Stimulated activated CD8-positive, alpha-beta memory T cell treated with anti-CD3 and anti-CD28 coated beads, Interleukin-12 subunit alpha, Interleukin-12 subunit beta, amount 100 ng/mL, for 1 hour (primary cell): ENCODE results near the gene TXNRD3.

Source experiments
- DNase-seq: peaks from one replicate; pipeline ENCODE4 v3.0.0-alpha.2; 2020; ENCODE audit warnings: low read depth

Gene TXNRD3

DNA sequence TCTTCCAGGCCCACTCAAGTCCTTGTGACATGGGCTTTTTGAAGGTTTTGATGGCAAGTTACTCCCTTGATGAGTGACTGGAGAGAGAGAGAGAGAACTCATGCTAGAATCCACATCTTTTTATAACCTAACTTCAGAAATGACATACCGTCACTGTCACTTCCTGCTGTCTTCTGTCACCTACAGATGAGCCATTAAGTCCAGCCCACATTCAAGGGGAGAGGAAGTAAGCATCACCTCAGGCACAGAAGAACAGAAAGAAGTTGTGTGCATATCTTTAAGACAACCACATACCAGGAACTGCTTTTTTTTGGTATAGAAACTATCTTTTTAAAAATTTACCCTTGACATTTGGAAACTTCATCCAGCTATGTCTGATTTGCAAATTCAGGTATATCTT lies 16.6 kb upstream of the TXNRD3 start:
- DNase-seq: no peak

DNA sequence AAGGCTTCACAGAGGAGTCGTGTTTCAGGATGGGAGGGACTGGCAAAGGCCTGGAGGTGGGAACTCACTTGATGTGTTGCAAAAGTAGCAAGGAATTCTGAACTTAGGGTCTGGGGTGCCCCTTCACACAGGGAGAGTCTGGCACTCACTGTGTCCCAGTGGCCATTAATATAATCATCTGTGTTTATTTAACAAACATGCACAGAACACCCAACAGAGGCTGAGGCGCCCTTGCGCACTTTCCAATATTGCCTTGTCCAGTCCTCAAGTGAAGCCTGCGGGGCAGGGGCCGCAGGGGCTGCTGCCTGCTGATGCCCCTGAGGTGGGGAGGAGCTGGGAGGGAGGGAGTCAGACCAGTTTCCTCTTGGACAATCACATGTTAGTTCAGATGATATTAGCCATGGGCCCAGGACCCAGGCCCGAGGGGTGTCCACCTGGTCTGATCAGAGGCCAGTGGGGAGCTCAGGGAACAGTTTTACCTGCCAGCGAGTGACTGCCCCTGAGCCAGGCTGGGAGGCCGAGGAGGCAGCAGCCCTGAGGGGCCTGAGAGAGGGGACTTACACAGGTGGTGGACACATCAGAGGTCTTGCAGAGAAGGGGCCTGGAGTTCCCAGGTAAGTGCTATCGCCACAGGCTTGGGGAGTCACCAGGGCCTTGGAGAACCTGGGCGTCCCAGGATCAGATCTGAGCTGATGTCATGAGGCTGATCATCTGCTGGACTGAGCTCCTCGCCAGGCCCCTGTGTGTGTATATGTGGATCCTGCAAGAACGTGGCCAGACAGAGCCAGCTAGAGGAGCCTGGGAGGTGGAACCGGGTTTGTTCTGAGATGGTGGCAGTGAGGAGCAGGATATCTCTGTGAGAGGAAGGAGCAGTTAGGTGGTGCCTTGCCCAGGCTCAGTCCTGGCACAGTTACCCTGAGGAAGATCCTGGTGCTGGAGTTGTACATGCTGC lies 13.8 kb upstream of the TXNRD3 start:
- no peak for DNase-seq

DNA sequence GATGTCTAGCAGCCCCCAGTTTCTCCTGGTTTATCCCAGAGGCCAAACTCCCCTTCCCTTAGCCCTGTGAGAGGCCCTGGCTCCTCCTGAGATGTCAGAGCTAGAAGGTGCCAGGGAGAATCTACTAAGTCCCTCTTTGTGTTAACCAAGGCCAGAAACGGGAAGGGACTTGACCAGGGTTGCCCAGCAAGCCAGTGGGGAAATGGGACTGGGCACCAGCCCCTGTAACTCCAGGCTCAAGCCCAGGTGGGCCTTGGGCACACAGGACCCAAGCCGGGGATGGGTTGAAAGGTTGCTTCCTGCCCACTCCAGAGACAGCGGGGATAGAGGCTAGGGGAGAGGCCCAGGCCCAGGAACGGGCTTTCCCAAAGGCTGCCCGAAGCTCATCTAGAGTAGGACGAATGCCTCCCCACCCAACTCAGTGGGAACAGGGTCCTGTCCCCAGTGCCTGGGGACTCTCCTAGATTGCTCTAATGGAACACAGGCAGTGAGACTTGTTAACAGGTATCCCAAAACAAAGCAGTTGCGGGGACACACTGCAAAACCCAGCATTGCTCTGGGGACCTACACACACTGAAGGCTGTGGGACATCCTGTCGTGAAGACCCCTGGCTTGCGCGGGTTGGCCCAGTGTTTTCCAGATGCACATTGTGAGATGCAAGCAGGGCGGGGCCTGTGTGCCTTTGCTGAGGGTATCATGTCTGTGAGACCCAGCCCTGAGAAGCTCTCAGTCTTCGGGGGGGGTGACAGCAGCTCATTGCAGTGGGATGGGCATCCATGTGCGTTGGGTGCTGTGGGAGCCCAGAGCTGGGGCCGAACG lies 12.9 kb upstream of the TXNRD3 start:
- no peak for DNase-seq

DNA sequence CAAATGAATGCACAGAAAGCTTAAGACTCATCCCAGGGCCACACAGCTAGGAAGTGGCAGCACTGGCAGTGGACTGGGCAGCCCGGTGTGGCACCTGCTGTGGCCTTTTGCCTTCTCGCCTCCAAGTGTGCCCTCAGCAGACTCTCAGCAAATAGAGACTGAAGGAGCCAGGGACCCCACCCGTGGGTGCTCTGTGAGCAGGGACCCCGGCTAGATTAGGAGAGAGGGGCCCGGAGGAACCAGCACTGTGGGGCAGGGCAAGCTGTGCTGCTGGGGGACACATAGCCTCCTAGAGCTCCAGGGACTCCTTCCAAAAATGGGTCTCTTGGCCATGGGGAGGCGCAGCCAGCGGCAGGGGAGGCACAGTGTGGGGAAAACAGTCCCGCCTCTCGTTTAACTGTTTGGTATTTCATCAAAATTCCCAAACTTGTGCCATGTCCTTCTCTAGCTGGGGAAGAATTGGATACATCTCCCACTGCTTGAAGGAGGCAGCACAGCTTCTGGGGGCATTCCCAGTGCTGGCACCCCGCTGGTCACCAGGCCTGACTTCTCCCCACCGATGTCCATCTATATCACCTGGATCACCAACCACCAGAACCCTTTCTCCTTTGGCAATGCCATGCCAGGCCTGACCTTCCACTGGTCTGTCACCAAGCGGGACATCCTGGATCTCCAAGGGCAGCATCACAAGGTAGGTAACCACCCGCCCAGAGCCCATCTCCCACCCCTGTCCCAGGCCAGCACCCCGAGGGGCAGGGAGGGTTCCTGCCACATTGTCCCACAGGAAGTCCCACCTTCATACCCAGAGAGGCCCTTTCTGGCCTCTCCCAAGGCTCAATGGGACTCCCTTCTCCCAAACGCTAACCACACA lies 12.0 kb upstream of the TXNRD3 start:
- no peak for DNase-seq

DNA sequence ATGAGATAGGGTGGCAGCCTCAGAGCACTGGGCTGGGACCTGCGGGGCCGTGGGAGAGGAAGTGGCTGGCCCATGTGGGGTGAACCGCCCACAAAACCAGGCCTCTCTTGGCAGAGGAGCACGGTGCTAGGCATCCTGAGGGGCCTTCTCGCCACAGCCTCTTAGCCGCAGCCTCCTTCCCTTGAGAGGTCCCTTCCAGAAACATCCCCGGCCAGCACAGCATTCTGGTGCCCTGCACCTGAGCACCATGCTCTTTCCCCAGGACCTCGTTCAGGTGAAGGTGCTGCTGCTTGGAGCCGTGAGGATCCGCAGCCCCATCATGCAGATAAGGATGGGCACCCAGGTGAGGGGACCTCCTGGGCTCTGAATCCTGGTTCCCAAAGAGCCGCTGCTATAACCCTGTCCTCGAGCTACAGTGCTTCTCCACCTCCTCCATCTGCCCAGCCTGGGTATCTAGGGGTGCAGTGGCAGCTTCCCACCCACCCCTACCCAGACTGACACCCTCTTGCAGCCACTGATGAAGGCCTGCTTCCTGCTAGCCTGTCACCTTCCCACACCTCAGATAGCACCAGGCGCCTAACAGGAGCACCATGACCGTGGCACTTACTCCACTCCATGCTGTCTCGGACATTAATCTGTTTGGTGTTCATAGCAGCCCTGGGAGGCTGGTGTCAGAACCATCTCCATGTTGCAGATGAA lies 11.2 kb upstream of the TXNRD3 start:
- no peak for DNase-seq

DNA sequence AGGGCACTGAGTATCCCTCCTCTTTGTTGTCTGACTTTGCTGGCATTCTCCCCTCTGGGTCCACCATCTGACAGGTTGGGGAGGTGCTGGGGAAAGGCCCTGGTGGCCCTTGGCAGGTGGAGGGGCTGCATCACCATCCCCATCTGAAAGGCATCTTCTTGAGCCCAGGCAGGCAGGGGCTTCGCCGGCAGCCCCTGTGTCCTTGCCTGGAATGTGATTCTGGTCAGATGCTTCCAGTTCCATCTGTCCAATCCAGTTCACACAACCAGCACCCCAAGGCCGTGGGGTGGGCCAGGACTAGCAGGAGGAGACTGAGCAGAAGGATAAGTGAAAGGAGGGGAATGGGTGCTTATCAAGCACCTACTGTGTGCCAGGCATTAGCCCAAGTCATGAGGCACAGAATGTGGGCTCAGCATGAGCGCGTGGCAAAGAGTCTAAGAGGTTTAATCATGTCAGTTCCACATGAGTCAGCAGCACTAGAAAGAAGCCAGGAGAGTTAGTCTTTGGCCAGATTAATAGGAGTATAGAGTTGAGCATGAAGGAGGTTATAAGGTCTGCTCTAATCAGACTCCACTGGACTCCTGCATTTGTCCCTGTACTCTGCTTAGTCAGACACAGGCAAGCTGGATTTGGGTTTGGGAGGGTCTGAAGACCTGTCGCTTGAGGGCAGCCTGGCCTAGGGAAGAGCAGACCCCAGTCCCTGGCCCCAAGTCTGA lies 10.5 kb upstream of the TXNRD3 start:
- no peak for DNase-seq

DNA sequence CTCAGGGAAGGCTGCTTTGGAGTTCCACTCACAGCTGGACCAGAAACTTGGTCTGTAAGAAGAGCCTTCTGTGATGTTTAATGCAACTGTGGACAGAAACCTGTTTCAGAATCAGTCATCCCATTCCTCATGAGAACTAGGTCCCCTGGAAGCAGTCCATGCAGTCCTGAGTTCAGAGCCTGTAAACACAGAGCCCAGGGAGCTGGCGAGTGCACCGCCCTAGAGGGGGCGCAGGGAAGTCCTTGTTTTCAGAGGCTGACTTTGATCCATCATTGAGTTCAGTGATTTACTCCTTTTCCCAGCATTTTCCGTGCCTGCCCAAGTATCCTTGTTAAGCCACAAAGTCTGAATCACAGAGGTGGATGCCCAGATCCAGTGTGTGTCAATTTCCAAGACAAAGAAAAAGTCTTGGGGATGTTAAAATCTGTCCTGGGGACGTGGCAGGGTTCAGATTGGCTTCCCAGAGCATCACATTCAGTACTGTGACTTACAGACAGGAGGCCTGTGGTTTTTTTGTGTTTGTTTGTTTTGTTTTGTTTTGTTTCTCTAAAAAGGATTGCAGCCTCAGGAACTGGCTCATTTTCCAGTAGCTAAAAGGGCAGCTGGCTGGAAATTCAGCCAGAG lies 9.8 kb upstream of the TXNRD3 start:
- no peak for DNase-seq

DNA sequence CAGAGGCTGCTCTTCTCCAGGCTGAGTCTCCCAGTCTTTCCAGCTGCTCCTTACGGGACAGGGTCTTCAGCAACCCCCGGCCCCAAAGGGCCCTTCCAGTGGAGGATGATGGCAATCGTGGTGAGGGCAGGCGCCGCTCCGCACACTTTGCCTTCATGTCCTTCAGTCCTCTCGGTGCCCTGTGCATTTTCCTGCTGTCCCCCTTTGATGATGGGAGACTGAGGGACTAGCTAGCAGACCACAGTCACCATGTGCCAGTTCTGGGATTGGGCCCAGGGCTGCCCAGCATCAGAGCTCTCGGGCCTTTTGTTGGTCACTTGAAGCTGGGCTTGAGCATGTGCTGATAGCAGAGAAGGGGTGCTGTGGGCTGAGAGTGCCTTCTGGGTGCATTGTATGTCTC lies 8.8 kb upstream of the TXNRD3 start:
- no peak for DNase-seq

DNA sequence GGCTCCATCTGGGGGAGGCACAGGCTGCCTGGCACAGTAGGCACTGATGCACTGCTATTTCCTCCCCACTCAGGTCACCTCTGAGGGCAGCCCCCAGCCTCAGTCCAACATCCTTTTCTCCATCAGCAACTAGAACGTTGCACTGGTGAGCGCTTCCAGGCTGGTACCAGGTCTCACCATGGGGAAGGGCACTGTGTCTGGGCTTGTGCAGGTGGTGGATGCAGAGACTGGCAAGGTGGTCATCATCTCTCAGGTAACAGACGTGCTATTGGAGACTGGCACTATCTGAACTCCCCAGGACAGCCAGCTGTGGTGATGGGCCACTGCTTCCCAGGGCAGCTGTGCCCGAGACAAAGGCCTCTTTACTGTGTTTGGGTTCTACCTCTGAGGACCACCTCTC lies 8.3 kb upstream of the TXNRD3 start:
- DNase-seq: no peak

DNA sequence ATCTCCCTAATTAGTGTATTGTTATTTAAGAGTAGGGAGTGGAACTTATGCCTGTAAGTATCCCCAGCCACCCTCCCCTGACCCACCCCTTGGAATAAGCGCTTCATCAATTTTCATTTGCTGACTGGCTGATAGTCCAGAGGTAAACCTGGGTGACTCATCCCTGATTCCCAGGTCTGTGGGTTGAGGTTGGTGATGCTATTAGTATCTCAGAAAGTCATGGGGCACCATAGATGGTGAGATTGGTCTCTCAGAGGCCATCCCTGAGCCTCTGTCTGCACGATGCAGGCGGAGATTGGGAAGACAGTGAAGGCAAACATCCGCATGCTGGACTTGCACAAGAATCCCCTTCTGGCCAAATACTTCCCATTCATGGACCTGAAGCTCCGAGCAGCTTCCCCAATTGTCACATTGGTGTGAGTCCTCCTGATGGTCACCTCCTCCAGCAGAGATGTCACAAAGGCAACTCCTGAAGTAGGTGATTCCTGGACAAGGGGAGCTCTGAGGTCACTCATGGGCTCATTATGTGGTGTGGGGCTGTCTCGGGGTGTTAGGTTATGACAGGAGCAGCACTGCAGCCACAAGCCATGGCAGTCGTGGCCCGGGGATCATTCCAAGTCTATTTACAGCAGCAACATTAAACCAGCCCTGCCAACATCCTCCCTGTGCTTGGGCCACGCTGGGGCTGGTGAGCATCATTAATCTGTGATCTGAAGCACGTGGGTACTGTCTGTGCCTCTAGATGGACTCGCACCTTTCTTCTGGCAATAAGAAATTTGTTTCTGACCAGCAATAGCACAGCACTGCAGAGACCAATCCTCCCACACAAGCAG lies 6.8 kb upstream of the TXNRD3 start:
- no peak for DNase-seq

DNA sequence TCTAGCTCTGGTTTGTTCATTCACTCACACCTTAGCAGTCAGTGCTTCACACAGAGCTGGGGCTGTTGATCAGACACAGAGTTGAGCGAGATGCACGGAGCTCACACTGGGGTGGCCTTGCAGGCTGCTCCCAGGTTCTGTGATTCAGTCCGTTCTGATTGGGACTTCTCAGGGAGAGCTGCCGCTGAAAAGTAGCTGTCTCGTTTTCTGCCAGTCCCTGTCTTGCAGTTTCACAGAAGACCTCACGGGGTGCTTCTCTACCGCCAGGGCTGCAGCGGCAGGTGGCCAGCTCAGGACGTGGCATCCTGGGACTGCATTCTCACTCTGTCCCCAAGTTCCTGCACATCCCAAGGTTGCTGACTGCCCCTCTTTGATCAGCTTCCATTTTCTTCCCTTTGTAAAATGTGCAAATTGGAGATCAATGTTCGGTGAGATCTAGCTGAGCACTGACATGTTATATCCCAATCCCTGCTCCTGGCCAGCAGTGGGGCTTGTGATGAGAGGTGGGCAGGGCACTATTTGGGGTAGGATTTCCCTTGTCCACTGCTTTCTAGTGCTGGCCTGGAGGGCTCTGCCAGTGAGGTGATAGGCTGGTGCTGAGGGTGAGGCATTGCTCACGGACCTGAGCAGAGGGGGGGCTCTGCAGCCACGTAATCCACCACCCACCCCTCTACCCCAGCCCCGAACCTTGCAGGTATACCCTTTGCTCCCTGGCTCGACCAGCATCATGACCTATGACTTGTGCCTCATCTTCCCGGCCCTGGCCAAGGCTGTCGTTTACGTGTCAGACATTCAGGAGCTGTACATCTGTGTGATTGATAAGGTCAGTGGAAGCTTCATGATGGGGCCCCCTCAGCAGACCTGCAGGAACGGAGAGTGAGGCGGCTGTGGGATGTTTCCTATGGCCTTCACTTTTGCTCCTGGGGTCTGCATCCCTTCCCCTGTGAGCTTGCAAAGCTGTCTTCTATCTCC lies 5.3 kb upstream of the TXNRD3 start:
- DNase-seq: no peak

DNA sequence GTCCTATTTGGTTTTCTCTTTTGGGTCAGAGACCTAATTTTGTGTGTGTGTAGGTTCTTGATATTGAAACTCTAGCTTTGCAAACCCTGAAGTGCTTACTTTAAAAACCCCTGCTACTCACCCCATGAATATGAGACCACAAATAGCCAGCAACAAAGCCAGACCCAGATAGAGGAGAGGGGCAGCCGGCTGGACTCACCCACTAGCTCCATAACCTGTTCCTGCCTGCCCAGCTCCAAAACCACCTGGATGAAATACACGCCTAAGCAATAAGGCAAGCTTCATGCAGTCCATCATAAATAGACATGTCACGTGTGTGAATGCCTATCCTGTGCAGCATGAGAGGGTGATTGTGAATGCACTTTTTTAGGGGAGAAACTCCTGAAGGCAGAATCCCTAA lies 3.7 kb upstream of the TXNRD3 start:
- no peak for DNase-seq

DNA sequence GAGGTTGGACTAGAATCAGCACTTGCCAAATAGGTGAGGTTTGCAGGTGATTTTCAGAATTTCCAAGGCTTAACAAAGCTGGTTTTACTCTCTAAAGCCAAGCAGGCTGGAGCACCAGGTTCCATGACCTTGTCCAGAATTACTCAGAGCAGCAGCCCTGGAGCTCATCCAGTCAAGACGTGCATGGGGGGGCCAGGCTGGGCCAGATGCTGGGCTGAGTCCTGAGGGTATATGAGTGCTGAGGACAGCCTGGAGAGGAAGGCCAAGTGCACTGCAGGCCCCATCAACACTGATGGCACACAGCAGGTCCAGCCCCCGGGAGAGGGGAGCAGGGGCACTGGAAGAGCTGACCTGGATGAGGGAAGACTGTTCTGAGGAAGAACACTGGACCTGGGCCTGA lies 3.0 kb upstream of the TXNRD3 start:
- DNase-seq: no peak

DNA sequence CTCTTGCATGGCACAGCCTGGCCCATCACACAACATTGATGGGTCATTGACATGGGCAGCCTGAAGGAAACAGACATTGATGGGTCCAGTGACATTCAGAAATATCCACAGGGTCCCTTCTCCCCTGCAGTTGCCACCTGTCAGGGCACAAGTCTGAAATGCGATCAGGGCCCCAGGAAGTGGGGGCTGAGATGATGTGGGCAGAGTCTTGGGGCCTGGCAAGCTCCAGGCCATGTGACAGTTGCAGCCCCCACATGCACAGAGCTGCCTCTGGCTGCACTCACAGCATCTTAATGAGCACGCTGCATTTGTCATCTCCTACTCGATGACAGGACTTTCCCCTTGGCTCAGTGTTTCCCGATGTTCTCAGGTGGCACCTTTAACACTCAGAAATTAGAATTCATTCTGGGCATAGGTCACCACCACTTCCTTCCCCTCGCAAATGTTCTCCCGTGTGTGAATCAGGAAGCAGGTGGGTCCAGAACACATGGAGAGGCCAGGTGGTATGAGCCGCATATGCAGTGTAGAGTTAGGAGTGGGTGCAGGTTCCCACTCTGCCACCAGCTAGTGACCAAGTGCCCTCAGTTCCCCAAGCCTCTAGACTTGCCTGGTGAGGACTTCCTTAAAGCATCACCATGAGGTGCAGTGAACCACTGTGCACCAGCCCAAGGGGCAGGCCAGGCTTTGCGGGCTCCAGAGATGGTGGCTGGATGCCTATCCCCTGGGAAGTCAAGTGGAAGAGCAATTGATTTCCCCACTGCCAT lies 1.6 kb upstream of the TXNRD3 start:
- DNase-seq: no peak

DNA sequence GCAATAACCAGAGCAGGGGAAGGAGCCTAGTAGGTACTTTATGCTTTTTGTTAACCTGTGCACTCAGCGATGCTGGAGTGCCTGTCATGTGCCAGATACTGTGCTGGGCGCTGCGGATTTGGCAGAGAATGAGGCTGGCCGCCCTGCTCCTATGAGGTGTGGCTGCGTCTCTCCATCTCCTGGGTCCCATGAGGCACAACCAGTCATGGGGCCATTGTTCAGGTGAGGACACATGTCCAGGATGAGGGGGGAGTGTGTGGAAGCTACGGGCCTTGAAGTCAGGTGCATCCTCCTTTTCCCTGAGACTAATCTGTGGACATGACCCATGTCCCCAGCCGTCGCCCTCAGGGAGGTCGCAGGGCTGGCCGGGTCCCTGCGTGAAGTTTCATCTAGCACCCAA lies 963 bp upstream of the TXNRD3 start:
- DNase-seq: no peak

DNA sequence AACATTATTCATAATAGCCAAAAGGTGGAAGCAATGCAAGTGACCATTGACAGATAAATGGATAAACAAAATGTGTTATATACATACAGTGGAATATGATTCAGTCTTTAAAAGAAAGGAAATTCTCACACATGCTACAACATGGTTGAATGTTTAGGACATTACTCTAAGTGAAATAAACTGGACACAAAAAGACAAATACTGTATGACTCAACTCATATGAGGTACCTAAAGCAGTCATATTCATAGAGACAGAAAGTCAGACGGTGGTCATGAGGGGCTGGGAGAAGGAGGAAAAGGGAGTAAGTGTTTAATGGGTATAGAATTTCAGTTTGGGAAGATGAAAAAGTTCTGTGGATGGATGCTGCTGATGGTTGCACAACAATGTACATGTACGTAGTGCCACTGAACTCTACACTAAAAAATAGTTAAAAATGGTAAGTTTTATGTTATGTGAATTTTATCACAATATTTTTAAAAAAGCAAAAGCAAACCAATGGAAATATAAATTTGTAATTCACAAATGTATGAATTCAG lies 5.3 kb downstream of the TXNRD3 start:
- DNase-seq: no peak

DNA sequence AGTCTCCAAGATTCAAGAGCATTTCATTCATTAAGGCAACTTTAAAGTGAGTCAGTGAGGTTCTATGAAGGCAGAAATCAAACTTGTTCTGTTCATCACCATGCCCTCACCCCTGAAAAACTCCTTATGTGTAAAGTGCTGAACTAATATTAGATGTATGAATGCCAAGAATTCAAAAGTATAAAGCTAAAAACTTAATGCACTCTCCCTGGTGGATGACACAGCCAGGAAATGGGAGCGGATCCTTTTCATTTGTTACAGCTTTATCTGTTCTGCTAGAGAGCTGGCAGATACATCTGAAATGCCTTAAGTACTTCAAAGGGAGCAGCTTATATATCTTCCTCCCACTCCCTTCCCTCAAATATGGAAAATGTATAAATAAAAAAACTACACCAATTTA lies 8.2 kb downstream of the TXNRD3 start:
- no peak for DNase-seq
